Measurements from ENCODE around the gene BANF2.

- TF ChIP-seq CTCF (IDR thresholded peaks at IDR 0.05), result no peak
- no peak for TF ChIP-seq POLR2A (IDR thresholded peaks at IDR 0.05)
- TF ChIP-seq POLR2AphosphoS5 (IDR thresholded peaks at IDR 0.05; ENCODE audit: insufficient read depth in 1 of 2, low read depth in 1 of 2), result no peak
Observed at GRCh38 chr20:17714597-17714996, 14.8 kb downstream of the BANF2 start.

Measured in vagina (tissue), 2 donors.